MG63 (cell line): ENCODE results near the gene PRDM13. TPM values are rescaled to one million over a fixed set of nuclear protein-coding genes. Genes with fewer than 3 reads are reported as not detected.

ENCODE experiments used
- DNase-seq: peaks from one replicate; pipeline ENCODE4 v3.0.0-alpha.2; 2020
- H3K27me3 ChIP-seq: fragments of 250-450 bp; sonication (Bioruptor Pico); 2 replicates; pipeline ENCODE4 v1.5.1; 2020; ENCODE audit warnings: mild to moderate bottlenecking, moderate library complexity
- H3K36me3 ChIP-seq: fragments of 250-450 bp; sonication (Bioruptor Pico); 2 replicates; pipeline ENCODE4 v1.5.1; 2020; ENCODE audit warnings: mild to moderate bottlenecking, moderate library complexity
- H3K4me3 ChIP-seq: fragments of 250-450 bp; sonication (Bioruptor Pico); 2 replicates; pipeline ENCODE4 v1.5.1; 2020; ENCODE audit warnings: mild to moderate bottlenecking, moderate library complexity
- H3K9me3 ChIP-seq: fragments of 250-450 bp; sonication (Bioruptor Pico); 2 replicates; pipeline ENCODE4 v1.5.1; 2020; ENCODE audit warnings: mild to moderate bottlenecking, moderate library complexity
- total RNA-seq: library from RNA; depleted of rRNA; stranded (reverse); fragments of >200 nt; shearing (Covaris generic); gene quantifications from 2 replicates; pipeline ENCODE4 v1.2.3, GENCODE V29; 2014; ENCODE audit warnings: low replicate concordance; rRNA removed

PRDM13 gene
- total RNA-seq, 1 experiment from 2014 or later: 0.07 TPM

DNA sequence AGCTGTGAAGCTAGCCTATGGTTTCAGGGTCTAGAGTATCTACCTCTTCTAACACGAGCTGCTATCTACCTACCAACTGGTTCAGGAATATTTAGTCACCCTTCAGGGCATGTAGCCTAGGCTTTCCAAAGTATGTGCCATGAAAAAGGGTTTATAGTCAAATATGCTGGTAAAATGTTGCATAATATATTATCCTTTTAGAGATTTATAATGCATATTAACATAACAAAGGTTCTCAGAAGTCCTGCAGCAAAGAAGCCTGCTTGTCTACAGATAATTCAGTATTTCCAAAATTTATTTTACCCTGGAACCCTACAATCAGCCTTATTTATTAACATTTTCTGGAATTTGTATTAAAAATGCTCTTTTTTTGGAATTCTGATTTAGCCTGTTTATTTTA, 56.0 kb downstream of the PRDM13 start:
- Histone ChIP-seq H3K27me3 (no peaks in the 10 kb centered on the region), H3K36me3 (no peaks in the 10 kb centered on the region), H3K4me3 (no peak overlapping the region)

More for the DNA sequence above, 56.0 kb downstream of the PRDM13 start:
- DNase-seq: no peak
- no peaks in the 10 kb centered on the region for H3K9me3 ChIP-seq

Other genes starting within 250 kb of the PRDM13 start
- 5.6 and 15.5 TPM in 2 replicates for gene COQ3, start 212.6 kb upstream of the PRDM13 start, total RNA-seq
- 9.4 and 9.5 TPM in 2 replicates for gene PNISR, start 181.5 kb upstream of the PRDM13 start, total RNA-seq
- gene USP45, start 91.4 kb upstream of the PRDM13 start, total RNA-seq: 12.8 and 30.5 TPM in 2 replicates
- 129 and 226 TPM in 2 replicates for gene CCNC, start 38.2 kb upstream of the PRDM13 start, total RNA-seq